HepG2 (cell line): ENCODE data around the gene ZDHHC24. TPM values are rescaled to one million over a fixed set of nuclear protein-coding genes. Genes with fewer than 3 reads are reported as not detected.

Experiments
- ATAC-seq: fragments of 200-7000 bp; cut with Tn5 transposase; 3 replicates; pipeline ENCODE4 v1.9.1; 2020; ENCODE audit warnings: mild to moderate bottlenecking, moderate library complexity
- BruUV-seq: library from RNA; stranded (reverse); fragments of 400-500 nt; replicated peaks from 2 replicates; lab custom pipeline; 2021; lab: Mats Ljungman, UMichigan
- CTCF ChIA-PET: fragments of 300-600 bp; formaldehyde crosslinking; extraction: SDS; loops from one replicate; lab custom pipeline; 2021; ENCODE audit warnings: low total read pairs, inconsistent platforms, low intra/inter-chr PET ratio; lab: Yijun Ruan, JAX
- POLR2A ChIA-PET: fragments of 350-600 bp; sonication (Branson Sonifier 250); formaldehyde crosslinking; loops from one replicate; lab custom pipeline; 2020; ENCODE audit warnings: antibody characterized with exemption, inconsistent platforms; lab: Yijun Ruan, JAX
- DNase-seq: peaks from one replicate; pipeline ENCODE4 v3.0.0-alpha.2; 2015; ENCODE audit warnings: low spot score
- FAIRE-seq: peaks from 3 replicates; lab custom pipeline; 2011; peaks lifted over from hg19 to GRCh38; lab: Jason Lieb, UNC
- H2AFZ ChIP-seq: one replicate; pipeline ENCODE4 v1.6.1; 2011; ENCODE audit warnings: low read length, inconsistent platforms
- H3K27ac ChIP-seq: fragments of 300-600 bp; 3 replicates; pipeline ENCODE4 v1.8.0; 2011; ENCODE audit warnings: mixed run types, mild to moderate bottlenecking, mixed read lengths, low read length, inconsistent platforms; ENCODE audit not compliant: insufficient read depth; ENCODE audit errors: extremely low read length
- H3K27me3 ChIP-seq, 2 experiments: fragments of 200-600 bp in 1 of 2; 2 replicates in 1 of 2; 3 replicates in 1 of 2; pipeline versions ENCODE4 v1.6.0 to v1.8.0; 2011; ENCODE audit warnings: low read length in 2 of 2, mild to moderate bottlenecking in 2 of 2, moderate library complexity in 2 of 2, inconsistent platforms in 1 of 2; ENCODE audit not compliant: insufficient read depth in 2 of 2, control insufficient read depth in 1 of 2
- H3K36me3 ChIP-seq, 2 experiments: fragments of 200-600 bp in 1 of 2; replicated peaks in 1 of 2; 2 replicates in 1 of 2; 3 replicates in 1 of 2; pipeline versions ENCODE4 v1.5.1 to v1.8.0; 2011; ENCODE audit warnings: low read length in 2 of 2, inconsistent platforms in 1 of 2; ENCODE audit not compliant: insufficient read depth in 2 of 2, control insufficient read depth in 1 of 2
- H3K4me1 ChIP-seq: 2 replicates; pipeline ENCODE4 v1.5.1; 2012; ENCODE audit warnings: low read length, inconsistent platforms; ENCODE audit not compliant: insufficient read depth
- H3K4me2 ChIP-seq: 2 replicates; pipeline ENCODE4 v1.6.0; 2011; ENCODE audit warnings: low read depth, low read length, inconsistent platforms
- H3K4me3 ChIP-seq, 3 experiments: fragments of 200-600 bp in 1 of 3; sonication (generic), shearing (Covaris generic) in 1 of 3; replicated peaks in 1 of 3; 2 replicates each; pipeline ENCODE4 v1.5.1; 2011 to 2016; ENCODE audit warnings: low read length in 3 of 3, inconsistent platforms in 2 of 3, low read depth in 2 of 3, mild to moderate bottlenecking in 2 of 3, control low read depth in 1 of 3, mixed read lengths in 1 of 3; ENCODE audit not compliant: insufficient read depth in 1 of 3
- H3K79me2 ChIP-seq: one replicate; pipeline ENCODE4 v1.6.1; 2011; ENCODE audit warnings: low read length, inconsistent platforms; ENCODE audit not compliant: insufficient read depth
- H3K9ac ChIP-seq: 2 replicates; pipeline ENCODE4 v1.6.0; 2011; ENCODE audit warnings: mild to moderate bottlenecking, low read depth, low read length, inconsistent platforms; ENCODE audit not compliant: insufficient read depth
- H3K9me3 ChIP-seq: 2 replicates; pipeline ENCODE4 v1.5.1; 2012; ENCODE audit warnings: mild to moderate bottlenecking, low read length
- H4K20me1 ChIP-seq: 2 replicates; pipeline ENCODE4 v1.6.0; 2011; ENCODE audit warnings: inconsistent platforms, mild to moderate bottlenecking, low read length, moderate library complexity; ENCODE audit not compliant: insufficient read depth
- AKAP8 ChIP-seq: sonication (generic); formaldehyde crosslinking; IDR thresholded peaks from 2 replicates; pipeline ENCODE4 v1.5.1; 2020; ENCODE audit warnings: mild to moderate bottlenecking, missing genetic modification reagents
- CEBPB ChIP-seq: IDR thresholded peaks from 2 replicates; pipeline ENCODE4 v1.6.1; 2011; ENCODE audit warnings: low read depth, low read length, improper control_type of control experiment, borderline replicate concordance
- CENPX ChIP-seq: sonication (generic); formaldehyde crosslinking; IDR thresholded peaks from 2 replicates; pipeline ENCODE4 v1.9.0; 2021; ENCODE audit warnings: mild to moderate bottlenecking, missing genetic modification reagents, moderate library complexity
- IKZF1 ChIP-seq: fragments of 450-650 bp; IDR thresholded peaks from 2 replicates; pipeline ENCODE4 v1.7.1; 2016
- MAFG ChIP-seq: sonication (generic); formaldehyde crosslinking; IDR thresholded peaks from 2 replicates; pipeline ENCODE4 v1.5.1; 2020; ENCODE audit warnings: mild to moderate bottlenecking, missing genetic modification reagents
- RCOR2 ChIP-seq: IDR thresholded peaks from 2 replicates; pipeline ENCODE4 v1.6.1; 2016; ENCODE audit warnings: missing biosample characterization, missing genetic modification reagents
- SMAD1 ChIP-seq: sonication (generic); formaldehyde crosslinking; IDR thresholded peaks from 2 replicates; pipeline ENCODE4 v1.4.0; 2020; ENCODE audit warnings: missing genetic modification reagents, low read depth, mild to moderate bottlenecking, borderline replicate concordance
- ZNF264 ChIP-seq: sonication (generic); formaldehyde crosslinking; IDR thresholded peaks from 2 replicates; pipeline ENCODE4 v1.4.0; 2020; ENCODE audit warnings: missing genetic modification reagents
- ZNF879 ChIP-seq: sonication (generic); formaldehyde crosslinking; IDR thresholded peaks from 2 replicates; pipeline ENCODE4 v1.8.1; 2023; ENCODE audit warnings: missing genetic modification reagents
- WGBS: methylation state at CpG from one replicate; pipeline ENCODE4 v1.1.6; 2017; ENCODE audit warnings: low lambda C conversion rate; 5-methylcytosine and 5-hydroxymethylcytosine counted together
- in situ Hi-C: cut with HindIII; loops from 2 replicates; pipeline ENCODE4 v1.10.0; 2017; ENCODE audit warnings: low pct_unique_long_range_greater_than_20kb; ENCODE audit not compliant: extremely low pct_ligation_motif_present
- intact Hi-C: fragments of 100-400 bp; cut with micrococcal nuclease; formaldehyde crosslinking; loops from one replicate; pipeline ENCODE4 v1.10.0; 2022; ENCODE audit not compliant: unreplicated experiment
- polyA plus RNA-seq, 8 experiments: library from polyadenylated mRNA; depleted of rRNA in 3 of 8; stranded (reverse) in 7 of 8; unstranded in 1 of 8; fragments of >200 nt; fragmentation: Illumina TruSeq in 4 of 8; extraction: Trizol in 4 of 8; gene quantifications; 2 replicates each; pipeline versions ENCODE4 v1.2.1 to v1.2.3, GENCODE V29; 2011 to 2016; ENCODE audit warnings: low read depth in 4 of 8, missing spikeins in 1 of 8, mixed read lengths in 1 of 8; ENCODE audit not compliant: insufficient read depth in 1 of 8
- total RNA-seq, 5 experiments: library from RNA; depleted of rRNA; stranded (reverse); fragments of >200 nt; fragmentation: Illumina TruSeq; extraction: Trizol; gene quantifications; 2 replicates each; pipeline ENCODE4 v1.2.3, GENCODE V29; 2016; ENCODE audit warnings: low read depth in 1 of 5
- TF ChIP-seq, protein P1 (sequence below): sonication (generic); formaldehyde crosslinking; IDR thresholded peaks from 2 replicates; pipeline ENCODE4 v1.4.0; 2020; ENCODE audit warnings: missing genetic modification reagents
- TF ChIP-seq, protein P2 (sequence below): sonication (generic); formaldehyde crosslinking; IDR thresholded peaks from 2 replicates; pipeline ENCODE4 v1.5.0; 2020; ENCODE audit warnings: missing genetic modification reagents

ZDHHC24 gene
- total and polyA plus RNA-seq, 2 of the 13 experiments (the other 11 are each of a cell fraction or from before 2014, with no cell fraction given), result 4.3 TPM

DNA sequence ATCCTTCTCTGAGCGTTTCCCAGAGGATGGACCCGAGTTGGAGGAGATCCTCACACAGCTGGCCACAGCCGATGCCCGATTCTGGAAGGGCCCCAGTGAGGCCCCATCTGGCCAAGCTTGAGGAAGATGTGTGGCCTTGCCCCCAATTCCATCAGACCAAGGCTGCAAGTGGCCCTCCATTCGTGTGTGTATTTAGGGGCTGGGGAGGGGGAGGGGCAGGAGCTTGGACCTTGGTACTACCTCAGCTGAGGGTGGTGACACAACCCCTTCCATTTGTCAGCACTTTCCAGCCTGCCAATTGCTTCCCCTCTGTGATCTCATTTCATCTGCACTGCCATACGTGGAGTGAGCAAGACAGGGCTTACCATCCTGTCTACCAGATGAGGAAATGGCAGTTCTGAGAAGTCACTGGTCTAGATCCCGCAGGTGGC, 36.7 kb downstream of the ZDHHC24 start:
- Histone ChIP-seq H3K9me3 (no peaks in the 10 kb centered on the region), H3K27ac (peak overlapping the region; percentile 76), H3K9ac (0 out of 2 replicates have a peak overlapping the region, but pooled peaks have one; percentile 13), H3K27me3 (no peaks in the 10 kb centered on the region; a peak in 1 of 5 replicates), H3K36me3 (peaks cover 3 to 15% of the 10 kb centered on the region in 2 experiments; a peak in 2 of 5 replicates), H4K20me1 (no peaks in the 10 kb centered on the region), H3K79me2 (peaks cover 10% of the 10 kb centered on the region), H3K4me1 (peaks cover 29% of the 10 kb centered on the region), H2AFZ (no peak overlapping the region), H3K4me3 (no peak overlapping the region), H3K4me2 (peak overlapping the region; percentile 44)
- peak; percentile 74 for ATAC-seq
- intact Hi-C loops, result no loop called here
- 24% methylated on average over 6 of the region's 7 CpGs for WGBS
- peak; percentile 72 for DNase-seq
- ChIA-PET POLR2A (interaction anchor here (1.0 to 3.7 kb wide), 6 partner anchors 25 to 169 kb away, joined by 4 to 34 read pairs (median 8); partner anchors contain the start of genes ACTN3, DPP3, MRPL11 and RBM4), CTCF (no interaction called here)
- in situ Hi-C loops, result no loop called here
- BruUV-seq, result no TSS peak
- FAIRE-seq, result peak; percentile 63
- no peak for TF ChIP-seq CENPX (CRISPR knock-in tag)
- TF ChIP-seq SMAD1 (CRISPR knock-in tag), result no peak
- TF ChIP-seq IKZF1, result no peak
- no peak for TF ChIP-seq RCOR2 (CRISPR knock-in tag)
- TF ChIP-seq, protein P1, sequence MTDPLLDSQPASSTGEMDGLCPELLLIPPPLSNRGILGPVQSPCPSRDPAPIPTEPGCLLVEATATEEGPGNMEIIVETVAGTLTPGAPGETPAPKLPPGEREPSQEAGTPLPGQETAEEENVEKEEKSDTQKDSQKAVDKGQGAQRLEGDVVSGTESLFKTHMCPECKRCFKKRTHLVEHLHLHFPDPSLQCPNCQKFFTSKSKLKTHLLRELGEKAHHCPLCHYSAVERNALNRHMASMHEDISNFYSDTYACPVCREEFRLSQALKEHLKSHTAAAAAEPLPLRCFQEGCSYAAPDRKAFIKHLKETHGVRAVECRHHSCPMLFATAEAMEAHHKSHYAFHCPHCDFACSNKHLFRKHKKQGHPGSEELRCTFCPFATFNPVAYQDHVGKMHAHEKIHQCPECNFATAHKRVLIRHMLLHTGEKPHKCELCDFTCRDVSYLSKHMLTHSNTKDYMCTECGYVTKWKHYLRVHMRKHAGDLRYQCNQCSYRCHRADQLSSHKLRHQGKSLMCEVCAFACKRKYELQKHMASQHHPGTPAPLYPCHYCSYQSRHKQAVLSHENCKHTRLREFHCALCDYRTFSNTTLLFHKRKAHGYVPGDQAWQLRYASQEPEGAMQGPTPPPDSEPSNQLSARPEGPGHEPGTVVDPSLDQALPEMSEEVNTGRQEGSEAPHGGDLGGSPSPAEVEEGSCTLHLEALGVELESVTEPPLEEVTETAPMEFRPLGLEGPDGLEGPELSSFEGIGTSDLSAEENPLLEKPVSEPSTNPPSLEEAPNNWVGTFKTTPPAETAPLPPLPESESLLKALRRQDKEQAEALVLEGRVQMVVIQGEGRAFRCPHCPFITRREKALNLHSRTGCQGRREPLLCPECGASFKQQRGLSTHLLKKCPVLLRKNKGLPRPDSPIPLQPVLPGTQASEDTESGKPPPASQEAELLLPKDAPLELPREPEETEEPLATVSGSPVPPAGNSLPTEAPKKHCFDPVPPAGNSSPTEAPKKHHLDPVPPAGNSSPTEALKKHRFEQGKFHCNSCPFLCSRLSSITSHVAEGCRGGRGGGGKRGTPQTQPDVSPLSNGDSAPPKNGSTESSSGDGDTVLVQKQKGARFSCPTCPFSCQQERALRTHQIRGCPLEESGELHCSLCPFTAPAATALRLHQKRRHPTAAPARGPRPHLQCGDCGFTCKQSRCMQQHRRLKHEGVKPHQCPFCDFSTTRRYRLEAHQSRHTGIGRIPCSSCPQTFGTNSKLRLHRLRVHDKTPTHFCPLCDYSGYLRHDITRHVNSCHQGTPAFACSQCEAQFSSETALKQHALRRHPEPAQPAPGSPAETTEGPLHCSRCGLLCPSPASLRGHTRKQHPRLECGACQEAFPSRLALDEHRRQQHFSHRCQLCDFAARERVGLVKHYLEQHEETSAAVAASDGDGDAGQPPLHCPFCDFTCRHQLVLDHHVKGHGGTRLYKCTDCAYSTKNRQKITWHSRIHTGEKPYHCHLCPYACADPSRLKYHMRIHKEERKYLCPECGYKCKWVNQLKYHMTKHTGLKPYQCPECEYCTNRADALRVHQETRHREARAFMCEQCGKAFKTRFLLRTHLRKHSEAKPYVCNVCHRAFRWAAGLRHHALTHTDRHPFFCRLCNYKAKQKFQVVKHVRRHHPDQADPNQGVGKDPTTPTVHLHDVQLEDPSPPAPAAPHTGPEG (CRISPR knock-in tag), result no peak
- TF ChIP-seq, protein P2, sequence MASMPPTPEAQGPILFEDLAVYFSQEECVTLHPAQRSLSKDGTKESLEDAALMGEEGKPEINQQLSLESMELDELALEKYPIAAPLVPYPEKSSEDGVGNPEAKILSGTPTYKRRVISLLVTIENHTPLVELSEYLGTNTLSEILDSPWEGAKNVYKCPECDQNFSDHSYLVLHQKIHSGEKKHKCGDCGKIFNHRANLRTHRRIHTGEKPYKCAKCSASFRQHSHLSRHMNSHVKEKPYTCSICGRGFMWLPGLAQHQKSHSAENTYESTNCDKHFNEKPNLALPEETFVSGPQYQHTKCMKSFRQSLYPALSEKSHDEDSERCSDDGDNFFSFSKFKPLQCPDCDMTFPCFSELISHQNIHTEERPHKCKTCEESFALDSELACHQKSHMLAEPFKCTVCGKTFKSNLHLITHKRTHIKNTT (CRISPR knock-in tag), result no peak
- TF ChIP-seq CEBPB, result peak; percentile 22; the same call in 1 of the 2 replicates
- TF ChIP-seq MAFG (CRISPR knock-in tag), result peak; percentile 67; the same call in 1 of the 2 replicates
- TF ChIP-seq ZNF879 (CRISPR knock-in tag), result no peak
- no peak for TF ChIP-seq AKAP8 (CRISPR knock-in tag)
- TF ChIP-seq ZNF264 (CRISPR knock-in tag), result no peak
